HUES48 (cell line): ENCODE results near the gene CERS2.
A peak's percentile ranks its signal among the peaks of the same experiment; 100 is the strongest.
"Not testable (repeated sequence)": the region's sequence is repeated elsewhere in the genome, so short reads cannot be mapped to it uniquely, and the experiment has no call there.

ENCODE experiments used
- H3K27ac ChIP-seq: one replicate; pipeline ENCODE4 v1.7.0; 2013; ENCODE audit warnings: low read depth, low read length, inconsistent platforms
- H3K27me3 ChIP-seq: 2 replicates; pipeline ENCODE4 v1.6.1; 2013; ENCODE audit warnings: mild to moderate bottlenecking, low read length; ENCODE audit not compliant: control insufficient read depth, insufficient read depth
- H3K36me3 ChIP-seq: 2 replicates; pipeline ENCODE4 v1.6.1; 2013; ENCODE audit warnings: low read length; ENCODE audit not compliant: control insufficient read depth, insufficient read depth
- H3K4me1 ChIP-seq: 2 replicates; pipeline ENCODE4 v1.6.1; 2013; ENCODE audit warnings: mild to moderate bottlenecking, low read length; ENCODE audit not compliant: control insufficient read depth, insufficient read depth
- H3K4me3 ChIP-seq: 2 replicates; pipeline ENCODE4 v1.5.1; 2013; ENCODE audit warnings: mild to moderate bottlenecking, low read depth, low read length
- H3K9ac ChIP-seq: 2 replicates; pipeline ENCODE4 v1.6.1; 2013; ENCODE audit warnings: mild to moderate bottlenecking, low read depth, low read length, moderate library complexity
- H3K9me3 ChIP-seq: 2 replicates; pipeline ENCODE4 v1.6.1; 2013; ENCODE audit warnings: low read length; ENCODE audit not compliant: control insufficient read depth, insufficient read depth

The CERS2 gene

DNA sequence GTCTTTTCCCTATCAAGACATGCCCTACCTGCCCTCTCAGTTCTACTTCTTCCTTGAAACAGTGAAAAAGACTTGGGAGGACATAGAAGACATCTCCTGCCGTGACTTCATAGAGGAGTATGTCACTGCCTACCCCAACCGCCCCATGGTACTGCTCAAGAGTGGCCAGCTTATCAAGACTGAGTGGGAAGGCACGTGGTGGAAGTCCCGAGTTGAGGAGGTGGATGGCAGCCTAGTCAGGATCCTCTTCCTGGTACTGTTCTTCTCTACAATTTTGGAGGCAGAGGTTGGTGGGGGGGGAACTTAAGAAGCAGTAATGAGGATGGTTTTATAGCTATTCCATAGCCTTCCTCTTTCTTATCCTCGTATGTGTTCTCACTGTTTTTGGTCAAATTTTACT lies 29.8 kb downstream of the CERS2 start:
- Histone ChIP-seq H3K27ac (no peak overlapping the region), H3K9ac (no peak overlapping the region), H3K36me3 (peaks cover 92% of the 10 kb centered on the region), H3K9me3 (no peaks in the 10 kb centered on the region), H3K4me1 (no peaks in the 10 kb centered on the region), H3K27me3 (no peaks in the 10 kb centered on the region), H3K4me3 (no peak overlapping the region)

DNA sequence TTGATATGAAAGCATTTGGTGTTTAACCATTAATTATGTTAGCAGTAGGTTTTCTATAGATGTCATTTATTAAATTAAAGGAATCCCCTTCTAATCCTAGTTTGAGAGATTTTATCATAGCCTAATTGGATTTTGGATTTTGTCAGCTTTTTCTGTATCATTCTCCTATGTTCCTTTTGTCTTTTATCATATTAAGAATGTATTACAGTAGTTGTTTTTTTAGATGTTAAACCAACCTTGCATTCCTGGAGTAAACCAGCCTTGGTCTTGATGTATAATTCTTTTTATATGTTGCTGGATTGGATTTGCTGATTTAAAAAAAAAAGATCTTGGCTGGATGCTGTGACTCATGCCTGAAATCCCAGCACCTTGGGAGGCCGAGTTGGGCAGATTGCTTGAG lies 42.9 kb downstream of the CERS2 start:
- no peak overlapping the region for H3K9ac ChIP-seq
- H3K4me3 ChIP-seq = no peak overlapping the region

DNA sequence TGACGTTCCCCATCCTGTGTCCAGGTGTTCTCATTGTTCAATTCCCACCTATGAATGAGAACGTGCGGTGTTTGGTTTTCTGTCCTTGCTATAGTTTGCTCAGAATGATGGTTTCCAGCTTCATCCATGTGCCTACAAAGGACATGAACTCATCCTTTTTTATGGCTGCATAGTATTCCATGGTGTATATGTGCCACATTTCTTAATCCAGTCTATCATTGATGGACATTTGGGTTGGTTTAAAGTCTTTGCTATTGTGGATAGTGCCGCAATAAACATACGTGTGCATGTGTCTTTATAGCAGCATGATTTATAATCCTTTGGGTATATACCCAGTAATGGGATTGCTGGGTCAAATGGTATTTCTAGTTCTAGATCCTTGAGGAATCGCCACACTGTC lies 45.9 kb downstream of the CERS2 start:
- peaks cover 54% of the 10 kb centered on the region for H3K36me3 ChIP-seq
- not testable (repeated sequence) for H3K9ac ChIP-seq, H3K27me3 ChIP-seq, H3K4me1 ChIP-seq, H3K9me3 ChIP-seq, H3K4me3 ChIP-seq, H3K27ac ChIP-seq

More for the DNA sequence above, 42.9 kb downstream of the CERS2 start:
- Histone ChIP-seq H3K27ac (no peak overlapping the region), H3K4me1 (no peaks in the 10 kb centered on the region), H3K36me3 (peaks cover 78% of the 10 kb centered on the region), H3K9me3 (no peaks in the 10 kb centered on the region), H3K27me3 (no peaks in the 10 kb centered on the region)

DNA sequence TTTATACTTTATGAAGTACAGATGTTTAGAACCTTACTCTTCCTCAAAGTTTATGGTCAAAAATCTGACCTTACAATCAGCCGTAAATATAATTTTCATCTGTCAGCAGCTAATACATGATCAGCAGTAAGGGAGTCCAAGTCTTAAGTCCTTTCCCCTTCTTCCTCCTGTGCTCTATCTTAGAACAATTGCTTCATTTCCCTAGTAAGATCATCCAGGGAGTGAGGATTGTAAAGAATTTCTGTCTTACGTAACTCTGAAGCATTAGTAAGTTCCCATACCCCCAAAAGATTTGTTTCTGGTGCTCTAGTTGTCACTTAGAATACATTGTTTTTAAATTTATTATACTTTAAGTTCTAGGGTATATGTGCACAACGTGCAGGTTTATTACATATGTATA lies 46.3 kb downstream of the CERS2 start:
- H3K4me3 ChIP-seq = no peak overlapping the region
- no peak overlapping the region for H3K9ac ChIP-seq
- no peak overlapping the region for H3K27ac ChIP-seq
- no peaks in the 10 kb centered on the region for H3K4me1 ChIP-seq
- no peaks in the 10 kb centered on the region for H3K9me3 ChIP-seq
- peaks cover 50% of the 10 kb centered on the region for H3K36me3 ChIP-seq
- no peaks in the 10 kb centered on the region for H3K27me3 ChIP-seq

DNA sequence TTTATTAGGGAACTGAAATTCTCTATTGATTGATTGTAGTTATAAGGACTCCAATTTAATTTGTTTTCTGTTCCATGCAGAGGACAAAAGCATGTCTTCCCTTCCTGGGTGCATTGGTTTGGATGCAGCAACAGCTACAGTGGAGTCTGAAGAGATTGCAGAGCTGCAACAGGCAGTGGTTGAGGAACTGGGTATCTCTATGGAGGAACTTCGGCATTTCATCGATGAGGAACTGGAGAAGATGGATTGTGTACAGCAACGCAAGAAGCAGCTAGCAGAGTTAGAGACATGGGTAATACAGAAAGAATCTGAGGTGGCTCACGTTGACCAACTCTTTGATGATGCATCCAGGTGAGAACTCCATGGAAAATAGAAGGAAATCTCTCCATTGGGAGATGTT lies 47.0 kb downstream of the CERS2 start:
- H3K4me3 ChIP-seq = no peak overlapping the region
- no peak overlapping the region for H3K9ac ChIP-seq
- H3K36me3 ChIP-seq = peaks cover 44% of the 10 kb centered on the region
- no peaks in the 10 kb centered on the region for H3K9me3 ChIP-seq
- 0 out of 2 replicates have a peak, but pooled peaks cover under 1% of the 10 kb centered on the region for H3K4me1 ChIP-seq
- no peaks in the 10 kb centered on the region for H3K27me3 ChIP-seq
- H3K27ac ChIP-seq = no peak overlapping the region

DNA sequence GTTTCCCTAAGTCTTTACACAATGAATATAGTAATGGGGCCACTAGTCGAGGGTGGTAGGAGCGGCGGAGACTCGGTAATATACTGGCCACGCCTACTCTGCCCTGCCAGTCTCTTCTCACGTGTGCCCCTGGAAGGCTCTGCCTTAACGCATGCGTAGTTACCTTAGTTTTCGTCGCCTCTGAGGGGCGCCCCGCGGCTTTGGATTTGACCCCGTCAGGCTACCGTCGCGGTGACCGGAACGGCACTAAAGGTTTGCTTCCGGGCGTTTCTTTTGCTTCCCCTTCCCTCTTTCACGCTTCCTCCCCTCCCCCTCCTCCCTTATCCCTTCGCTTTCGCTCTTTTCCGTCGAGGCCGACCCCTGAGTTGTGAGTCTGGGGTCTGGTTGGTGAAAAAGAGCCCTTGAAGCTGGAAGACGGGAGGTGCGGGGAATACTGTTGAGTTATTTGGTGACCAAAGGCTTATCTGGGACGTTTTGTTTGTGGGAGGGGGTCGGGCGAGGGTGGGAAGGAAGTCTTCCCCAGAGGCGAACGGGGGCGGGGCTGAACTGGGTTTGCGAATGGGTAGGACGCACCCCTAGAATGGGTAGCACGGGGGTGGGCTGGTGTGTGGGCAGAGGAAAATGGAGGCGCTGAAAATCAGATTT lies 48.4 kb downstream of the CERS2 start, which contains the start of gene SETDB1:
Gene SETDB1 (plus strand): TSS at position 267 of the 645 bp plus-strand sequence. CDS start 1,352 bp downstream, outside the sequence.
- H3K36me3 ChIP-seq = peaks cover 32% of the 10 kb centered on the region
- H3K9me3 ChIP-seq = no peaks in the 10 kb centered on the region
- H3K4me3 ChIP-seq = peak within 1 kb of the TSS; percentile 81
- H3K4me1 ChIP-seq = peaks cover 7% of the 10 kb centered on the region
- H3K9ac ChIP-seq = peak within 1 kb of the TSS; percentile 84
- H3K27ac ChIP-seq = peak within 1 kb of the TSS; percentile 99
- H3K27me3 ChIP-seq = no peaks in the 10 kb centered on the region

DNA sequence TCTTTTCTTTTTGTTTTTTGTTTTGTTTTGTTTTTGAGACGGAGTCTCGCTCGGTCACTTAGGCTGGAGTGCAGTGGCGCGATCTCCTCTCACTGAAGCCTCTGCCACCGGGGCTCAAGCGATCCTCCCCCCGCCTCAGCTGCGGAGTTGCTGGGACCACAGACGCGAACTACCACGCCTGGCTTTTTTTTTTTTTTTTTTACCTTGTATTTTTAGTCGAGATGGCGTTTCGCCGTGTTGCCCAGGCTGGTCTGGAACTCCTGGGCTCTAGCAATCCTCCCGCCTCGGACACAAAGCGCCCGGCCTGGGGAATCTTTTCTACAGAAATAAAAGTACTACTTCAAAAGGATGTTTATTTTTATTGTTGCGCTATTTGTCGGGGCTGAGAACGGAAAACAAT lies 49.6 kb downstream of the CERS2 start:
- Histone ChIP-seq H3K9me3 (no peaks in the 10 kb centered on the region), H3K4me3 (no peak overlapping the region), H3K36me3 (peaks cover 22% of the 10 kb centered on the region), H3K9ac (no peak overlapping the region), H3K27me3 (no peaks in the 10 kb centered on the region), H3K4me1 (peaks cover 7% of the 10 kb centered on the region), H3K27ac (no peak overlapping the region)

DNA sequence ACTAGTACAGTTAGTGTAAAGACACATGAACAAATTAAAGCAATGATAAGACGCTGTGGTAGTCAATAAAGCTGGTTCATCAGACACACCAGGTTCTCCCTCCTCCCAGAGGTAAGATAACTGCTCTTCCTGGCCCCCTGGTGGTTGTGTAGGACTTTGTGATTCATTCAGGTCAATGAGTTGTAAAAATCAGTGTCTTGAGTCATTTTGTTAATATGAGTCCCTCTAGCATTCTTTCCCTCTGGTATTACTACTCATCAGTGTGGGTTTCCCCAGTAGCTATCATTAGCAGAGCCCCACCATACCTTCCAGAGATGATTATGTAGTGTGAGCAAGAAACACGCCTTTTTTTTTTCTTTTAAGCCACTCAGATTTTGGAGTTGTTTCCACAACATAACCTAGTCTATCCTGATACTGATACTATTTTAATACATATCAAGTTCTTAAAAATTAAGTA lies 52.1 kb downstream of the CERS2 start:
- Histone ChIP-seq H3K27ac (no peak overlapping the region), H3K9ac (no peak overlapping the region), H3K4me3 (no peak overlapping the region), H3K9me3 (no peaks in the 10 kb centered on the region), H3K27me3 (no peaks in the 10 kb centered on the region), H3K4me1 (peaks cover 7% of the 10 kb centered on the region), H3K36me3 (peaks cover 2% of the 10 kb centered on the region)

DNA sequence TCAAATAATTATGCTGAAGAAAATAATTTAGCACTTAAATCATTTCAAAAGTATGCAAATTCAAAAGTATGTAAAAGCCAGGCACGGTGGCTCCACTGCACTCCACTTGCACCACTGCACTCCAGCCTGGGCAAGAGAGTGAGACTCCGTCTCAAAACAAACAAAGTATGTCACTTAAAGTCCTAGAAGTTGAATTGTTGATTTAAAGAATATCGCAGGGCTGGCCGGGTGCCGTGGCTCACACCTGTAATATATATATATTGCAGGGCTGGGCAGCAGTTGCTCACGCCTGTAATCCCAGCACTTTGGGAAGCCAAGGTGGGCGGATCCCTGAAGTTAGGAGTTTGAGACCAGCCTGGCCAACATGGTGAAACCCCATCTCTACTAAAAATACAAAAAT lies 57.2 kb downstream of the CERS2 start:
- Histone ChIP-seq H3K9ac (no peak overlapping the region), H3K4me1 (peaks cover 12% of the 10 kb centered on the region), H3K27ac (no peak overlapping the region), H3K9me3 (no peaks in the 10 kb centered on the region), H3K27me3 (no peaks in the 10 kb centered on the region), H3K36me3 (no peaks in the 10 kb centered on the region), H3K4me3 (no peak overlapping the region)
